DMS53 treated with DMSO at 0.1 percent for 48 hours (cell line): ENCODE data around the gene CA5A.

Experiments
- DNase-seq: peaks from one replicate; lab custom pipeline; 2025; ENCODE audit not compliant: unreplicated experiment; lab: John Stamatoyannopoulos, UW

The CA5A gene

GRCh38 chr16:87838643-87839541, 97.4 kb downstream of the CA5A start:
- DNase-seq = no peak
